Measurements from ENCODE around the gene C1QTNF8.

C1QTNF8 gene

GRCh38 chr16:1060416-1061340 is 35.4 kb downstream of the C1QTNF8 start:
- no peak for DNase-seq (ENCODE audit: low read depth)

GRCh38 chr16:1059310-1059709 is 36.7 kb downstream of the C1QTNF8 start:
- no peak for DNase-seq (ENCODE audit: low read depth)

- DNase-seq (ENCODE audit: low read depth): no peak
These were observed 37.8 kb downstream of the C1QTNF8 start for GRCh38 chr16:1058216-1058615.

- peak; percentile 7 for DNase-seq (ENCODE audit: low read depth)
These were observed 38.7 kb downstream of the C1QTNF8 start for GRCh38 chr16:1057252-1057932.

GRCh38 chr16:1056196-1056595 is 39.8 kb downstream of the C1QTNF8 start:
- DNase-seq (ENCODE audit: low read depth): no peak

GRCh38 chr16:1055557-1055924 is 40.5 kb downstream of the C1QTNF8 start:
- no peak for DNase-seq (ENCODE audit: low read depth)

- peak; percentile 31 for DNase-seq (ENCODE audit: low read depth)
These were observed 41.1 kb downstream of the C1QTNF8 start for GRCh38 chr16:1054660-1055556.

- no peak for DNase-seq (ENCODE audit: low read depth)
These were observed 42.2 kb downstream of the C1QTNF8 start for GRCh38 chr16:1053700-1054368.

- DNase-seq (ENCODE audit: low read depth): no peak
These were observed 42.9 kb downstream of the C1QTNF8 start for GRCh38 chr16:1053121-1053521.

- DNase-seq (ENCODE audit: low read depth): no peak
These were observed 43.3 kb downstream of the C1QTNF8 start for GRCh38 chr16:1052721-1053120.

- DNase-seq (ENCODE audit: low read depth): no peak
These were observed 44.6 kb downstream of the C1QTNF8 start for GRCh38 chr16:1051446-1051845.

- DNase-seq (ENCODE audit: low read depth): no peak
These were observed 45.1 kb downstream of the C1QTNF8 start for GRCh38 chr16:1050921-1051320.

- DNase-seq (ENCODE audit: low read depth): no peak
These were observed 45.5 kb downstream of the C1QTNF8 start for GRCh38 chr16:1050516-1050915.

- no peak for DNase-seq (ENCODE audit: low read depth)
These were observed 46.1 kb downstream of the C1QTNF8 start for GRCh38 chr16:1049976-1050247.

- DNase-seq (ENCODE audit: low read depth): no peak
These were observed 46.7 kb downstream of the C1QTNF8 start for GRCh38 chr16:1049113-1049975.

GRCh38 chr16:1048442-1049112 is 47.5 kb downstream of the C1QTNF8 start:
- no peak for DNase-seq (ENCODE audit: low read depth)

GRCh38 chr16:1047801-1048200 is 48.2 kb downstream of the C1QTNF8 start:
- DNase-seq (ENCODE audit: low read depth): no peak

- no peak for DNase-seq (ENCODE audit: low read depth)
These were observed 48.9 kb downstream of the C1QTNF8 start for GRCh38 chr16:1047123-1047522.

- DNase-seq (ENCODE audit: low read depth): no peak
These were observed 49.8 kb downstream of the C1QTNF8 start for GRCh38 chr16:1045993-1046911.
